ENCODE data around the gene RASSF1.
"Not testable (repeated sequence)": the region's sequence is repeated elsewhere in the genome, so short reads cannot be mapped to it uniquely, and the experiment has no call there.

RASSF1 gene

GRCh38 chr3:50298836-50299637 lies 41.6 kb downstream of the RASSF1 start, which contains the start of the genes HYAL3 and NAA80:
Gene HYAL3 (minus strand): TSS chr3:50299405. CDS start chr3:50295602, 3,803 bp downstream.
Gene NAA80 (minus strand): TSS chr3:50299405. CDS start chr3:50297463, 1,942 bp downstream.
- FAIRE-seq: peak; percentile 99

DNA sequence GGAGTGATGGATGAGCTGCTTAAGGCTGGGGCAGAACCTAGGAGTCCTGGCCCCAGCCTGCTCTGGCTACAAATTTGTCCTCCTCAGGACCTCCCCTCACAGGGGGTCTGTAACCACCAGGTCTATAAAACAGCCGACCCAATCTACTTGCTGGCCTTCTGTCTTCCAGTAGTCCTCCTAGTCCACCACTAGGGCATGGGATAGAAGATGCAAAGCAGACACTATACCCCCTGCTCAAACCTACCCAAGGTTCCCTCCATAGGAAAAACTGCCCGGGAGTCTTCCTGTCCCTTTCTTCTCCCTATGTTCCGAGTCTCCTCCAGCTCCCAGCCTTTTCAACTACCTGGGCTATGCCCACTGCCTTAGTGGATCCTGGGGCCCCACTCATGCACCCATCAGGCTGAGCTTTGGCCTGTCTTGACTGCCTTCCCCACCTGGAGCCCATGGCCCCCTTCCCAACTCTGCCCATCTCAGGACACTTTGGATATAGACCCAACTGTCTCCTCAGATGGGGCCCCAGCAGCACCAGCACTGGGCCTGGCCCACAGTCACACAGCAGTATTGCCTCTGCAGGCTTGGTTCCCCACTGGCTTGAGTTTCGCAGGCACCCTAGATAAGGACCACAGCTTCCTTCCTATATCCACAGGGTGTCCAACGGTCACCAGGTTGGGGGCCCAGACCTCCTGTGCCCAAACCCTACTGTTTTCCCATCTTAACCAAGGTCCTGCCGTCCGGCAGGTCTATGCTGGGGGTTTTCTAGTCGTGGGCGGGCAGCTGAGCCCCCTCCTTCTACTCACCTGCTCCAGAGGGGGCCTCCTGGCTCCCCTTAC lies 42.5 kb downstream of the RASSF1 start:
- no peak for FAIRE-seq

- no peak for FAIRE-seq
Measured at GRCh38 chr3:50297384-50297775, 43.3 kb downstream of the RASSF1 start.

DNA sequence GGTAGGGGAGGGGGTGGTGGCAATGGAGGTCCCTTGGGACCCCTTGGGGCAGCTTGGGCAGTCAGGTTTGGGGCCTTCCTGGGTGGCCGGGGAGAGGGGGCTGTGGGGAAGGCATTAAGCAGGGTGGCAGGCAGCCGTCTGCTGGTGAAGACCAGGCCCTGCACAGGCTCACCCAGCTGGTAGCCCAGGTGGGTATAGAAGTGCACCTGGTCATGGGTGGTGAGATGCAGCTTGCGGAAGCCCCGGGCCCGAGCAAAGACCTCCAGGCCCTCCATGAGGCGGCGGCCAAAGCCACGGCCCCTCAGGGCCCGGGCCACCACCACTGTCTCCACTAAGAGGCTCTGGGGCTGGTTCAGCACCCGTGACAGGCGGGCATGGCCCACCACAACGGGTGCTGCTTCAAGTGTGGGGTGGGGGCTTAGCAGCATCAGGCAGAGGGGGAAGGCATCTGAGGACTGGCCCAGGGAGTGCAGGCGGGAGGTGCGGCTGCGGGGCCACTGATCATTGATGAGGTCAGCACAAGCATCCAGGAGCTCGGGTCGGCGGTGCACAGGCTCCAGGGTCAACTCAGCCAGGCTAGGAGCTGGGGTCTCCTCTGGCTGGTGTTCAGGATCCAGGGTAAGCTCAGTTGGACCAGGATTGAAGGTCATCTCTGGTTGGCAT lies 43.8 kb downstream of the RASSF1 start:
- FAIRE-seq: no peak

GRCh38 chr3:50295553-50296431 lies 44.8 kb downstream of the RASSF1 start:
- no peak for FAIRE-seq

DNA sequence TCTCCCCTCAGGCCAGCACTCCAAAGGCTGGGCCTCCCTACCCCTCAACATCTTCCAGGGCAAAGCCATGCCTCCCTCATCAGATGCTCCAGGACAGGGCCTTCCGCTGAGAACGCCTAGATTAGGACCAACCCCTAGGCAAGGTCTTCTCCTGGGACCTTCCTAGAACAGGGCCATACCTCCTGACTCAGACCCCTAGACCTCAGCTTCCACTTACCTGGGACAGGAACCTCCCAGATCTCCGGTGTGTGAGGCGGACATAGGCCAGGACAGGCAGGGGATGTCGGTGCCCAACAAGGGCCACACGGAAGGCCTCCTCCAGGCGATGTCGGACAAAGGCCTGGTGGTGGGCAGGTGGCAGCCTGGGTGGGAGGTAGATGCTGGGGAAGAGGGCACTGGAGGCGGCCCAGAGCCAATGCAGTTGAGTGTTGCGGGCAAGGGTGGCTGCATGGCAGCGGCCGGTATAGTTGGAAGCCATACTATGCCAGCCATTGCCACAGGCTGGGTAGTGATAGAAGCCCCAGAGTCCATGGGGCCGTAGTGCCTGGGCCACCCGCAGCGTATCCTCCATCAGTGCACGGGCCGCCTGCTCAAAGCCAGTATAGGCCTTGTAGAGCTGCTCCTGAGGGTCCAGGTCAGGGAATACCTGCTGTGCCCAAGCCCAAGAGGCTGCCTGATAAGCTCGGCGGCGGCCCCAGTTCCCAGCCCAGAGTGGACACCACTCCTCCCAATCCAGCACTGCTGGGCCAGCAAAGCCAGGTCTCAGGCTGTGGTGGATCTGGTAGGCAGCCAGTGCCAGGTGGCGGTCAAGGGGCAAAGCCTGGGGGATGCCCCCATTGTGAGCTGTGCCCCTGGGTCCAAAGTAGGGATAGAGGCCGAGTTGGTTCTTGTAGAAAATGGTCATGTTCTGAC lies 45.9 kb downstream of the RASSF1 start:
- FAIRE-seq: no peak

GRCh38 chr3:50294089-50294488 lies 46.5 kb downstream of the RASSF1 start:
- FAIRE-seq: no peak

DNA sequence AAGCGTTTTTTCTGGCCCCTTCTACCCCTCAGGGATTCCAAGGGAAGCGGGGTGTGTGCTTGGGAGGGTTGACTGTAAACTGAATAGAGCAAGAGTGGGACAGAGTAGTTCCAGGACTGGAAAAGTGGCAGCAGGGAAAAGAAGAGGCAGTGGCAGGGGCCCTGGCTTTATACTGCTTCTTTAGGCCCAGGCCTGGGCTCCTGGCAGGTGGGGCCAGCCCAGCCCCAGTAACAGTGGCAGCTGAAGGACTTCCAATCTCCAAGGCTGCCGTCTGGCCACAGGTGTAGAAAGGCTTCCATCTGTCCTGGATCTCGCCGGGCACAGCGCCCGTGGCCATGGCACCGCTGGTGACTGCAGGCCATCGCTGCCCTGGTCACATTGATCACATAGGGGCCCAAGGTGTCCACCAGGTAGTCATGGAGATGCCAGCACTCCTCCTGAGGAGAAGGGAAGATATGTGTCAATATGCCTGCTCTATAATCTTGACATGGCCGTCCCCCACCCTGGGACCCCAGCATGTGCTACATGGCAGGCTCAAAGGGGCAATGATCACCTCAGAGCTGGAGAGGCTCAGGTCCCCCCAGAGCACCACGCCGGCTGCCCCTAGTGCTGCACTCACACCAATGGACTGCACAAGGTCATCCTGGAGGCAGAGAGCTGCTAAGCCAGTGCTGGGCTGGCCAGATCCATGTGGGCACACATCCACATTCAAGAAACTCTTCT lies 47.4 kb downstream of the RASSF1 start:
- no peak for FAIRE-seq

DNA sequence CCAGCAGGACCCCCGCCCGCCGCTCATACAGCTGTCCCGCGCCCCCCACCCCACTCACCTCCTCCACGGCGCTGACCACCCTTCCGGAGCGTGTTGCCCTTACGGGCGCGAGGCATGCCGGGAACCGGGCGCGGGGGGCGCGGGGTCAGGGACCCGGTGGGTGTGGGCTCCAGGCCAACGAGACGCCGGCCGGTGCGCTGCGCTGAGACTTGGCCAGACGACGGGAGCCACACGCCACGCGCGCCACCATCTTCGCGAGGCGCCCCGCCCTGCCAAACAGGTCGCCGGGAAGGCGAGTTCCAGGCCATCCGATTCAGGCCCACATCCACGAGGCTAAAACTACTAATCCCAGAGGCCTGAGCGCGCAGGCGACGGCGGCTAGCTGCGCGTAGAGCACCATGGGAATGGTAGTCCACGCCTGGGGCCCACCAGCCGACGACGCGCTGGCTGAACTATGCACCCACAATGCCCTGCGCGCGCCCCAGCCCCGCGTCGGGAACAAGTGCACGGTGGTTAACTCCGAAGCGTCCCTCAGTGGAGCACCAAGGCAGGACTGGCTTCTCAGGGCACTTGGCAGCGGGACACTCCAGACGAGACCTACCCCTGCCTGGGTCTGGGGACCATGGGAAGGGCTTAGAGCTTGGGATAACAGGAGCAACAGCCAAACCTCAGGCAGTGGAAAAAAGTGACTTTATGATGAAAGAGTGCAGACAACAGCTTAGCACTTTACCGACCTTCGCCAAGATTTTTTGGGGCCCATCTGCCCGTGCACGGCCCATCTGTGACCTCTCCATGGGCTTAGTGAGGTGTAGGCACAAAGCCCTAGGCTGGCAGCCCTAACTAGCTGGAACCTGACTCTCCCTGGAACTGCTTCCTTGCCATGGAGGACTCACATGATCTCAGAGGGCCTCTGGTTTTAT lies 48.2 kb downstream of the RASSF1 start, which contains the start of gene IFRD2:
Gene IFRD2 (minus strand): TSS at position 271 of the 920 bp plus-strand sequence. CDS start 155 bp downstream, at position 116.
- FAIRE-seq: peak; percentile 97

- no peak for FAIRE-seq
Measured at GRCh38 chr3:50290161-50290641, 50.4 kb downstream of the RASSF1 start.

- no peak for FAIRE-seq
Measured at GRCh38 chr3:50289130-50289529, 51.5 kb downstream of the RASSF1 start.

DNA sequence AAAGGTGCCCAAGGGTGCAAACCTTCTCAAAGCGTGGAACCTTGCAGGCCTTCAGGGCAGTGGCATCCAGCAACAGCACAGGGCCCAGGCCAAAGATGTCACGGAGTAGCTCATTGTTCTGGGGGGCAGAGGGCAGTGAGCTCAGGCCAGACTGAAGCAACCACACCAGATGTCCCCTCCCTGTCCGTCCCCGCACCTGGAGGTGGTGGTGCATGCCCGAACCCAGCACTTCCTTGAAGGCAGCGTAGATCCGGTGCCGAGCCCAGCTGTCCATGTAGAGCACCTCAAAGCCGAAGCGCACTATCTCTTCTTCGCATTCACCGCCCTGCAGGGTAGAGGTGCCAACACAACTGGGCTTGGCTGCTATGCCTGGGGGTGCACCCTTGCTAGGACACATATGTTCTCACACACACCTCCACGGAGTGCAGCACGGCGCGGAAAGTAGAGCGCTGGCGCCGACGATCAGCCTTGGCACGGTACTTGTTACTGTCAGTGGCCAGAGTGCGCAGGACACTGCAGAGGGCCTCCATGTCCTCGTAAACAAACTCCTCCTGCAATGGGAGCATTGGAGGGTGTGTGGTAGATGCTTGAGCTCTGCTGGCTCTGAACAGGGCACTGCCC lies 52.1 kb downstream of the RASSF1 start:
- no peak for FAIRE-seq

DNA sequence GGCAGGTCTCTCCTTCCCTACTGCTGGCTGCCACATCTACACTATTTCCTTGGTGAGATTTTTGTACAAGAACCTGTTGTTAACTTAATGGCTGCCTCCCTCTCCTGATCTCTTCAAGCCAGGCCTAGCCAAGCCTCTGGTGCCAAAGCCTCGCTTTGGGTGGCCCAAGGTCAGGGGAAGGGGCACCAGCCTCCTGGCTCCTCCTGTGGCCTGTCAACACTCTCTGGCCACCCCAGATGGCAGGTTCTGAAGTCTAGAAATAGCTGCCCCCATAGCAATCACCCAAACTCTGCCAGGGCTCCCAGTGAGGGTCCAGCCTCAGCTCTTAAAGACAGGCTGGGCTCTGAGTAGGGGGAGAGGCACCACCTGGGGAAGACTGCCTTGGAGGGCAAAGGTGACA lies 53.4 kb downstream of the RASSF1 start:
- FAIRE-seq: no peak

DNA sequence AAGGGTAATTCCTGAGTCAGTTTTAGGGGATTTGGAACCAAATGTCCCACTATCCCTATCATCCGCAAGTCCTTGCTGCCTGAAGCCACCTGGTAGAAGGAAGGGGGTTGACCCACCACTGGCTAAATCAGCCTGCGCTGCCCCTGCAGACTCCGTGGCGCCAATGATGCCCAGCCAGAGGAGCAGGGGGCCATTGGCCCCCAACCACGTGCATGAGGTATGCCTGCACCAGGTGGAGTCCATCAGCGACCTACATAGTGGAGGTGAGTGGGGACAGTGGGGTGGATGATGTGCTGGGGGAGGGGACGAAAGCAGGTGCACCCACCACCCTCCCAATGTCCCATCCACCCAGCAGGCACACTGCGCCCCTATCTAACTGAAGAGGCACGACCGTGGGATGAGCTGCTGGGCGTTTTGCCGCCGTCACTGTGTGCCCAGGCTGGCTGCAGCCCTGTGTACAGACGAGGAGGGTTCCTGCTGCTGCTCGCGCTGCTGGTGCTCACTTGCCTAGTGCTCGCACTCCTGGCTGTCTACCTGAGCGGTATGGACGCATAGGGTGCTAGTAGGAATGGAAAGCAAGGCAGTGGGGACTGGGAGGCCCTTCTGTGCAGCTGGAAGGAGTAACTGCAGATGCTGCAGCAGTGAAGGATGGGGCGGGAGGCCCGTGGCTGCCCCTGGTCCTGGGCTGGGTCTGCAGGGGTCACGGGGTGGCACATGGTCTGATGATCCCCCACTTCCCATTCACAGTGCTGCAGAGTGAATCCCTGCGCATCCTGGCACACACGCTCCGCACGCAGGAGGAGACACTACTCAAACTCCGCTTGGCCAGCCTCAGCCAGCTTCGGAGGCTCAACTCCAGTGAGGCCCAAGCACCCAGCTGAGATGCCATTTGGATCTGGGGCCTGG lies 54.1 kb downstream of the RASSF1 start:
- FAIRE-seq: no peak

- not testable (repeated sequence) for FAIRE-seq
Measured at GRCh38 chr3:50284121-50284520, 56.5 kb downstream of the RASSF1 start.

Data from A204.1 (cell line).